ENCODE results near the gene CMTM6.
"Not testable (repeated sequence)": the region's sequence is repeated elsewhere in the genome, so short reads cannot be mapped to it uniquely, and the experiment has no call there.

CMTM6 gene

DNA sequence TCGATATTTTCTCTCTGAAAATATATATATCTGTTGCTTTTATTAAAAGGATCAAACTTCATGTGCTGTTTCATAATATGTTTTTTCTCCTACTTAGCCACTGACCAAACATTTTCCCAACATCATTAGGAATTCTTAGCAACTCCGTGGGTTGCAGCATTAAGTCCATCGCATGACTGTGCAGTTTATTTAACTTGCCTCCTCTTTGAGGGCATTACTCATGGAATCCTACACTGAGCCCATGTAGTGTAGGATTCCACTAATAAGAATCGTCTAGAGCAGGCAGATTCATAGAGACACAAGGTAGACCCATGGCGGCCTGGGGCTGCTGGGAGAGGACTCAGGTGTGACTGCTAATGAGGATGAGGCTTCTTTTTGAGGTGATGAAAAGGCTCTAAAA lies 49.3 kb downstream of the CMTM6 start:
- H3K9ac ChIP-seq (ENCODE audit: low read length), result no peak overlapping the region
- H3K9me3 ChIP-seq (ENCODE audit: control insufficient read depth, low read length), result no peaks in the 10 kb centered on the region
- peak; percentile 88 for DNase-seq (ENCODE audit: low read depth)
- no peak overlapping the region for H3K4me3 ChIP-seq (ENCODE audit: low read length)
- H3K36me3 ChIP-seq (ENCODE audit: control insufficient read depth, insufficient read depth, low read length, severe bottlenecking), result peaks cover 48% of the 10 kb centered on the region
- no peaks in the 10 kb centered on the region for H3K27me3 ChIP-seq (replicated peaks; ENCODE audit: control insufficient read depth, insufficient read depth, low read length)
- H3K4me1 ChIP-seq (ENCODE audit: control insufficient read depth, insufficient read depth, low read length), result peaks cover 9% of the 10 kb centered on the region

DNA sequence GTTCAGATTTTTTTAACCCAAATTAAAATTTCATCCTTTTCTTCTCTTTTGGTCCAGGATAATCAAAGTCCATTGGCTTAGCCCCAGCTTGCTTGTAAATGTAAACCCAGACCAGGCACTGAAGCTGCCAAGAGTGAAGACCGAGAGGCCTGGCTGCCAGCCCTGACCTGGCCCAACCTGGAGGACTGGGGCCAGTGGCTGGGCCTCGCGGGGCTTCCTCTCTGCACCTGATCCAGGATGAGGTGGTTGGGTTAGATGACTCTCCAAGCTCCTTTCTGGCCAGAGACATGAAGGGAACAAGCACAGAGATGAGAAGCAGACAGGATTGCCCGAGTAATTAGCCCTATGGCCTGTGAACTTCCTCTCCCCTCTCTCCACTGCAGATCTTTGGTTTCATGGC lies 50.6 kb downstream of the CMTM6 start:
- Histone ChIP-seq H3K27me3 (replicated peaks; ENCODE audit: control insufficient read depth, insufficient read depth, low read length) (no peaks in the 10 kb centered on the region), H3K4me1 (ENCODE audit: control insufficient read depth, insufficient read depth, low read length) (peaks cover 9% of the 10 kb centered on the region), H3K9ac (ENCODE audit: low read length) (no peak overlapping the region), H3K4me3 (ENCODE audit: low read length) (no peak overlapping the region), H3K9me3 (ENCODE audit: control insufficient read depth, low read length) (no peaks in the 10 kb centered on the region), H3K36me3 (ENCODE audit: control insufficient read depth, insufficient read depth, low read length, severe bottlenecking) (peaks cover 51% of the 10 kb centered on the region)
- no peak for DNase-seq (ENCODE audit: low read depth)

GRCh38 chr3:32450992-32451659 lies 51.5 kb downstream of the CMTM6 start:
- Histone ChIP-seq H3K27me3 (replicated peaks; ENCODE audit: control insufficient read depth, insufficient read depth, low read length) (no peaks in the 10 kb centered on the region), H3K4me3 (ENCODE audit: low read length) (no peak overlapping the region)

GRCh38 chr3:32450426-32450825 lies 52.2 kb downstream of the CMTM6 start:
- Histone ChIP-seq H3K36me3 (ENCODE audit: control insufficient read depth, insufficient read depth, low read length, severe bottlenecking) (peaks cover 49% of the 10 kb centered on the region), H3K4me1 (ENCODE audit: control insufficient read depth, insufficient read depth, low read length) (peaks cover 9% of the 10 kb centered on the region), H3K9me3 (ENCODE audit: control insufficient read depth, low read length) (no peaks in the 10 kb centered on the region), H3K27me3 (replicated peaks; ENCODE audit: control insufficient read depth, insufficient read depth, low read length) (no peaks in the 10 kb centered on the region), H3K4me3 (ENCODE audit: low read length) (no peak overlapping the region), H3K9ac (ENCODE audit: low read length) (no peak overlapping the region)
- no peak for DNase-seq (ENCODE audit: low read depth)

More at GRCh38 chr3:32450992-32451659, 51.5 kb downstream of the CMTM6 start:
- Histone ChIP-seq H3K4me1 (ENCODE audit: control insufficient read depth, insufficient read depth, low read length) (peaks cover 9% of the 10 kb centered on the region), H3K36me3 (ENCODE audit: control insufficient read depth, insufficient read depth, low read length, severe bottlenecking) (peaks cover 49% of the 10 kb centered on the region), H3K9ac (ENCODE audit: low read length) (no peak overlapping the region), H3K9me3 (ENCODE audit: control insufficient read depth, low read length) (no peaks in the 10 kb centered on the region)
- no peak for DNase-seq (ENCODE audit: low read depth)

GRCh38 chr3:32449691-32450090 lies 53.0 kb downstream of the CMTM6 start:
- Histone ChIP-seq H3K36me3 (ENCODE audit: control insufficient read depth, insufficient read depth, low read length, severe bottlenecking) (peaks cover 42% of the 10 kb centered on the region), H3K27me3 (replicated peaks; ENCODE audit: control insufficient read depth, insufficient read depth, low read length) (no peaks in the 10 kb centered on the region), H3K4me1 (ENCODE audit: control insufficient read depth, insufficient read depth, low read length) (peaks cover 9% of the 10 kb centered on the region), H3K9ac (ENCODE audit: low read length) (no peak overlapping the region), H3K4me3 (ENCODE audit: low read length) (no peak overlapping the region), H3K9me3 (ENCODE audit: control insufficient read depth, low read length) (no peaks in the 10 kb centered on the region)
- no peak for DNase-seq (ENCODE audit: low read depth)

- no peak overlapping the region for H3K4me3 ChIP-seq (ENCODE audit: low read length)
- no peak for DNase-seq (ENCODE audit: low read depth)
- H3K4me1 ChIP-seq (ENCODE audit: control insufficient read depth, insufficient read depth, low read length), result peaks cover 9% of the 10 kb centered on the region
- no peaks in the 10 kb centered on the region for H3K9me3 ChIP-seq (ENCODE audit: control insufficient read depth, low read length)
- H3K27me3 ChIP-seq (replicated peaks; ENCODE audit: control insufficient read depth, insufficient read depth, low read length), result no peaks in the 10 kb centered on the region
- H3K36me3 ChIP-seq (ENCODE audit: control insufficient read depth, insufficient read depth, low read length, severe bottlenecking), result peaks cover 38% of the 10 kb centered on the region
- no peak overlapping the region for H3K9ac ChIP-seq (ENCODE audit: low read length)
Observed at GRCh38 chr3:32448686-32449474, 53.8 kb downstream of the CMTM6 start.

DNA sequence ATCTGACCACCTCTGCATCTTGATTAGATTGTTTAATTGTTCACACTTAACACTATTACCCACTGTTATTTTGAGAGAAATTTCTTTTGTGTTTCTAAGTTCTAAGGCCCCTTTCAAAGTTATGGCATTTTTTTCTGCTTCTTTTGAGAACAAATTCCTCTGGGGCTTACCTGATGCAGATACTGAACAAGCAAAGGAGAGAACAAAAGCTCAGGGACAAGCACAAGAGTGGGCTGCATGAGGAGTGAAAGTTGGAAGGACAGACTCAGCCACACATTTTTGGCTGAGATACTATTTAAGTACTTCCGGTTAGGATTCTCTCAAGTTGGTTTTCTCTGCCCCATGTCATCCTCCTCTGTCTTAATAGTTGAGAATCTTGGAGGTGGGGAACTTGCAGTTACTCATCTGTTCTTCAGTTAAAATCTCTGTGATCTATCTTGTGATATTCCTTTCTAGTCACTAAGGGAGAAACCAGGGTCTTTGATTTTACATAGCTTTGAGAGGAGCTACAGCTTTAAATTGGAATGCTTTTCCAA lies 54.7 kb downstream of the CMTM6 start:
- peaks cover 38% of the 10 kb centered on the region for H3K36me3 ChIP-seq (ENCODE audit: control insufficient read depth, insufficient read depth, low read length, severe bottlenecking)
- no peak overlapping the region for H3K4me3 ChIP-seq (ENCODE audit: low read length)
- no peak overlapping the region for H3K9ac ChIP-seq (ENCODE audit: low read length)
- H3K9me3 ChIP-seq (ENCODE audit: control insufficient read depth, low read length), result no peaks in the 10 kb centered on the region
- H3K27me3 ChIP-seq (replicated peaks; ENCODE audit: control insufficient read depth, insufficient read depth, low read length), result no peaks in the 10 kb centered on the region
- H3K4me1 ChIP-seq (ENCODE audit: control insufficient read depth, insufficient read depth, low read length), result peaks cover 8% of the 10 kb centered on the region
- DNase-seq (ENCODE audit: low read depth), result no peak

DNA sequence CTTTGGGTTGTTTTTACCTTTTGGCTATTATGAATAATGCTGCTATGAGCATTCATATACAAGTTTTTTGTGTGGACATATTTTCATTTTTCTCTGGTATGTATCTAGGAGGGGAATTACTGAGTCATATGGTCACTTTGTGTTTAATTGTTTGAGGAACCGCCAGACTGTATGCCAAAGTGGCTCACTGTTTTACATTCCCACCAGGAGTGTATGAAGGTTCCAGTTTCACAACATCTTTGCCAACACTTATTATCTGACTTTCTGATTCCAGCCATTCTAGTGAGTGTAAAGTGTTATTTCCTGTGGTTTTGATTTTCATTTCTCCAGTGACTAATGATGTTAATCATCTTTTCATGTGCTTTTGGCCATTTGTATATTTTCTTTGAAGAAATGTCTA lies 59.2 kb downstream of the CMTM6 start:
- Histone ChIP-seq H3K4me3 (ENCODE audit: low read length) (no peak overlapping the region), H3K4me1 (ENCODE audit: control insufficient read depth, insufficient read depth, low read length) (peaks cover 8% of the 10 kb centered on the region), H3K27me3 (replicated peaks; ENCODE audit: control insufficient read depth, insufficient read depth, low read length) (no peaks in the 10 kb centered on the region), H3K9ac (ENCODE audit: low read length) (no peak overlapping the region), H3K36me3 (ENCODE audit: control insufficient read depth, insufficient read depth, low read length, severe bottlenecking) (peaks cover 9% of the 10 kb centered on the region), H3K9me3 (ENCODE audit: control insufficient read depth, low read length) (no peaks in the 10 kb centered on the region)
- DNase-seq (ENCODE audit: low read depth), result peak; percentile 55

- Histone ChIP-seq H3K4me1 (ENCODE audit: control insufficient read depth, insufficient read depth, low read length) (peaks cover 8% of the 10 kb centered on the region), H3K9me3 (ENCODE audit: control insufficient read depth, low read length) (no peaks in the 10 kb centered on the region), H3K4me3 (ENCODE audit: low read length) (no peak overlapping the region), H3K27me3 (replicated peaks; ENCODE audit: control insufficient read depth, insufficient read depth, low read length) (no peaks in the 10 kb centered on the region), H3K9ac (ENCODE audit: low read length) (no peak overlapping the region), H3K36me3 (ENCODE audit: control insufficient read depth, insufficient read depth, low read length, severe bottlenecking) (peaks cover 6% of the 10 kb centered on the region)
- peak; percentile 31 for DNase-seq (ENCODE audit: low read depth)
Observed at GRCh38 chr3:32442766-32443165, 59.9 kb downstream of the CMTM6 start.

GRCh38 chr3:32440611-32441350 lies 61.9 kb downstream of the CMTM6 start:
- Histone ChIP-seq H3K4me3 (ENCODE audit: low read length) (no peak overlapping the region), H3K27me3 (replicated peaks; ENCODE audit: control insufficient read depth, insufficient read depth, low read length) (no peaks in the 10 kb centered on the region), H3K9me3 (ENCODE audit: control insufficient read depth, low read length) (no peaks in the 10 kb centered on the region), H3K9ac (ENCODE audit: low read length) (no peak overlapping the region), H3K4me1 (ENCODE audit: control insufficient read depth, insufficient read depth, low read length) (peaks cover 13% of the 10 kb centered on the region), H3K36me3 (ENCODE audit: control insufficient read depth, insufficient read depth, low read length, severe bottlenecking) (no peaks in the 10 kb centered on the region)
- no peak for DNase-seq (ENCODE audit: low read depth)

- H3K36me3 ChIP-seq (ENCODE audit: control insufficient read depth, insufficient read depth, low read length, severe bottlenecking); H3K9ac ChIP-seq (ENCODE audit: low read length); H3K9me3 ChIP-seq (ENCODE audit: control insufficient read depth, low read length); H3K4me3 ChIP-seq (ENCODE audit: low read length); DNase-seq (ENCODE audit: low read depth); H3K27me3 ChIP-seq (replicated peaks; ENCODE audit: control insufficient read depth, insufficient read depth, low read length): not testable (repeated sequence)
- peaks cover 13% of the 10 kb centered on the region for H3K4me1 ChIP-seq (ENCODE audit: control insufficient read depth, insufficient read depth, low read length)
Observed at GRCh38 chr3:32439421-32439820, 63.2 kb downstream of the CMTM6 start.
